Measurements from ENCODE around the gene PGBD1. TPM values are rescaled to one million over a fixed set of nuclear protein-coding genes. Genes with fewer than 3 reads are reported as not detected.

Gene PGBD1
- total and polyA plus RNA-seq, 5 donors from 2014 or later = 0.09 to 1.0 (median 0.42) TPM

DNA sequence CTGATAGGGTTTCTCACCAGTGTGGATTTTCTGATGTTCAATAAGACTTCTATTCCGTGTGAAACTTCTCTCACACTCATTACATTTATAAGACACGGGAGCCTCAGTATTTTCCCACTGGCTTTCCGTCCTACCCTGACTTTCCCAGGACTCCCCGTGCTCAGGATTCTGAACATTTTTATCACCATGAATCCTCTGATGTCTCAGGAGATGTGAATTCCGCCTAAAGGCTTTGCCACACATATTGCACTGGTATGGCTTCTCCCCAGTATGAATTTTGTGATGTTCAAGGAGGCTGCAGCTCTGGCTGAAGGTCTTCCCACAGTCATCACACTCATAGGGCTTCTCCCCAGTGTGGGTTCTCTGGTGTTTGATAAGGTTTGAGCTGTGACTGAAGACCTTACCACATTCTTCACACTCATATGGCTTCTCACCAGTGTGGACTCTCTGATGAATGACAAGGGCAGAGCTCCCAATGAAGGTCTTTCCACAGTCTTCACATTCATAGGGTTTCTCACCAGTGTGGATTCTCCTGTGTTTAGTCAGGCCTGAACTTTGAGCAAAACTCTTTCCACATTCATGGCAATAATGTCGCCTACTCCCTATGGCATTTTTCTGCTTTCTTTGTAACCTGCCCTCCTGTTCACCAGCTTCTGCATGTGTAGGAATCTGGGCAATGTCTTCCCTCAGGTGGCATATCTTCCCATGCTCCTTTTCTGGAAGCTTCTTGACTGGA, 36.0 kb upstream of the PGBD1 start:
- no peak for DNase-seq
- no peaks in the 10 kb centered on the region for H3K27me3 Mint-ChIP-seq
- Histone ChIP-seq H3K27me3 (ENCODE audit: control insufficient read depth, insufficient read depth, low read length) (no peaks in the 10 kb centered on the region), H3K9me3 (ENCODE audit: control insufficient read depth in 2 of 2, low read length in 2 of 2) (no peaks in the 10 kb centered on the region), H3K4me1 (ENCODE audit: control insufficient read depth, insufficient read depth, low read length, poor library complexity, severe bottlenecking) (peaks cover 2% of the 10 kb centered on the region), H3K36me3 (ENCODE audit: control insufficient read depth, insufficient read depth, low read length) (peaks cover 40% of the 10 kb centered on the region), H3K27ac (ENCODE audit: insufficient read depth, low read length, poor library complexity, severe bottlenecking) (no peak overlapping the region), H3K4me3 (ENCODE audit: low read depth, low read length) (no peak overlapping the region)
- no peak overlapping the region for H3K27ac Mint-ChIP-seq
- H3K36me3 Mint-ChIP-seq = peaks cover 55% of the 10 kb centered on the region
- H3K4me1 Mint-ChIP-seq = peaks cover 11 to 23% (median 15%) of the 10 kb centered on the region in 4 donors
- no peak for ATAC-seq (ENCODE audit: low read depth in 2 of 2)
- peak overlapping the region in 1 of 4 donors; percentile 5 for H3K4me3 Mint-ChIP-seq
- no peaks in the 10 kb centered on the region for H3K9me3 Mint-ChIP-seq

DNA sequence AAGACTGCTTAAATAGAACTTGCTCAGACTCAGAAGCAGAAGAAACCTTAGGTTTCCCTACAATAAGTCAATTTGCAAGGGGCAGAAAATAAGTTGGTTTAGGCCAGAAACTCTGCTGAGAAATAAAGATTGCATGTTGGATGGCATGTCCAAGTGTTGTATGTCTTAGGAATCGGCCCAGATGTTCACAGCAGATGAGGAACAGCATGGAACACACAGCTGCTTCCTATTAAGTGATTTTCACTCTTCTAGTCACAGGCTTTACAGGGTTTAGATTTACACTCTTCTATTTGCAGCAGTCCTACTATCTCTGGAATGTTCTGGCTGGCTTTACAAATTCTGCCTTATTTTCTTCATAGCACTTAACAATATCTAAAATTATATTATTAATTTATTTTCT, 32.5 kb upstream of the PGBD1 start:
- Mint-ChIP-seq H3K27me3 (no peaks in the 10 kb centered on the region), H3K4me3 (peak overlapping the region in 1 of 4 donors; percentile 64), H3K27ac (peak overlapping the region in 1 of 3 donors; percentile 25), H3K9me3 (peaks cover 0 to 4% (median 0%) of the 10 kb centered on the region in 7 donors), H3K36me3 (peaks cover 45% of the 10 kb centered on the region), H3K4me1 (peaks cover 11 to 50% (median 27%) of the 10 kb centered on the region in 4 donors)
- Histone ChIP-seq H3K9me3 (ENCODE audit: control insufficient read depth in 2 of 2, low read length in 2 of 2) (no peaks in the 10 kb centered on the region), H3K4me1 (ENCODE audit: control insufficient read depth, insufficient read depth, low read length, poor library complexity, severe bottlenecking) (peaks cover 20% of the 10 kb centered on the region), H3K27me3 (ENCODE audit: control insufficient read depth, insufficient read depth, low read length) (peaks cover under 1% of the 10 kb centered on the region), H3K36me3 (ENCODE audit: control insufficient read depth, insufficient read depth, low read length) (peaks cover 40% of the 10 kb centered on the region), H3K4me3 (ENCODE audit: low read depth, low read length) (no peak overlapping the region), H3K27ac (ENCODE audit: insufficient read depth, low read length, poor library complexity, severe bottlenecking) (no peak overlapping the region)
- ATAC-seq (ENCODE audit: low read depth in 2 of 2) = no peak
- no peak for DNase-seq

DNA sequence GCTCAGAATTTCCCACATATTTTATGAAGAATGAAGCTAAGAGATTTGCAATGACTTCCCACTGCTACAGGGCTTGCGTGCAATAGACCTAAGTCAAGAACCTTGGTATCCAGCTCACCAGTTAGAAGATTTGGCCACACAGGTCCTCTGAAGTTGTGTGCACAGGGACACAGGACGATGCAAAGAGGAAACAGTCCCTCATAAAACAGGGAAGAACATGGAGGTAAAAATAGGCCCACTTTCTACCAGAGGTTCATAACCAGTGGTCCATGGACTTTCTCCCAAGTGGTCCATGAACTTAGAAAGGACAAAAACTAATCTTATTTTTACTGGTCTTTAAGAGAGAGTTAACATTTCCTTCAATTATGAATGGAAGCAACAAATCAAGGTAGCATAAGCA, 30.6 kb upstream of the PGBD1 start:
- no peaks in the 10 kb centered on the region for H3K9me3 ChIP-seq (ENCODE audit: control insufficient read depth in 2 of 2, low read length in 2 of 2)
- Mint-ChIP-seq H3K36me3 (peaks cover 30% of the 10 kb centered on the region), H3K27me3 (peaks cover 12% of the 10 kb centered on the region), H3K4me1 (peaks cover 11 to 50% (median 27%) of the 10 kb centered on the region in 4 donors), H3K27ac (peak overlapping the region in 1 of 3 donors; percentile 83), H3K4me3 (peak overlapping the region; percentile 79 to 90 (median 86)), H3K9me3 (peaks cover 0 to 4% (median 0%) of the 10 kb centered on the region in 7 donors)
- DNase-seq = no peak
- no peak for ATAC-seq (ENCODE audit: low read depth in 2 of 2)
- no peak overlapping the region for H3K27ac ChIP-seq (ENCODE audit: insufficient read depth, low read length, poor library complexity, severe bottlenecking)
- peak overlapping the region; percentile 98 for H3K4me3 ChIP-seq (ENCODE audit: low read depth, low read length)
- peaks cover 24% of the 10 kb centered on the region for H3K36me3 ChIP-seq (ENCODE audit: control insufficient read depth, insufficient read depth, low read length)
- H3K4me1 ChIP-seq (ENCODE audit: control insufficient read depth, insufficient read depth, low read length, poor library complexity, severe bottlenecking) = peaks cover 20% of the 10 kb centered on the region
- H3K27me3 ChIP-seq (ENCODE audit: control insufficient read depth, insufficient read depth, low read length) = peaks cover 7% of the 10 kb centered on the region

DNA sequence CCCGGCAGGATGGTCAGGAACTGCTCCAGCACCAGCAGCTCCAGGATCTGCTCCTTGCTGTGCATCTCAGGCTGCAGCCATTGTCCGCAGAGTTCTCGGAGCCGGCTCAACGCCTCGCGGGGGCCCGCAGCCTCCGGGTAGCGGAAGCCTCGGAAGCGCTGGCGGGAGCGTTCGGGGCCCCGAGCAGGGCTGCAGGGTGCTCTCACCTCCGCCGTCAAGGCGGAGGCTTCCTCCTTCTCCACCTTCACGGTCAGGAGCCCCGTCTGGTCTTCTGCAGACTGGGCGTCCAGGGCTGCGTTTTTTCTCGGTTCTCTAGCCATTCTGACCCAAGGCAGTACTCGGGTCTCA, 29.7 kb upstream of the PGBD1 start:
- ATAC-seq (ENCODE audit: low read depth in 2 of 2) (peak; percentile 60 to 73), DNase-seq (peak in 1 of 3 donors; percentile 75)
- Histone ChIP-seq H3K9me3 (ENCODE audit: control insufficient read depth in 2 of 2, low read length in 2 of 2) (no peaks in the 10 kb centered on the region), H3K27me3 (ENCODE audit: control insufficient read depth, insufficient read depth, low read length) (peaks cover 8% of the 10 kb centered on the region), H3K4me1 (ENCODE audit: control insufficient read depth, insufficient read depth, low read length, poor library complexity, severe bottlenecking) (peaks cover 20% of the 10 kb centered on the region), H3K36me3 (ENCODE audit: control insufficient read depth, insufficient read depth, low read length) (peaks cover 15% of the 10 kb centered on the region), H3K27ac (ENCODE audit: insufficient read depth, low read length, poor library complexity, severe bottlenecking) (no peak overlapping the region), H3K4me3 (ENCODE audit: low read depth, low read length) (peak overlapping the region; percentile 98)
- peak overlapping the region; percentile 89 to 93 (median 90) for H3K27ac Mint-ChIP-seq
- H3K36me3 Mint-ChIP-seq = peaks cover 22% of the 10 kb centered on the region
- H3K27me3 Mint-ChIP-seq = peaks cover 15% of the 10 kb centered on the region
- peaks cover 0 to 4% (median 0%) of the 10 kb centered on the region in 7 donors for H3K9me3 Mint-ChIP-seq
- peak overlapping the region; percentile 97 to 99 (median 98) for H3K4me3 Mint-ChIP-seq
- H3K4me1 Mint-ChIP-seq = peaks cover 11 to 50% (median 27%) of the 10 kb centered on the region in 4 donors

DNA sequence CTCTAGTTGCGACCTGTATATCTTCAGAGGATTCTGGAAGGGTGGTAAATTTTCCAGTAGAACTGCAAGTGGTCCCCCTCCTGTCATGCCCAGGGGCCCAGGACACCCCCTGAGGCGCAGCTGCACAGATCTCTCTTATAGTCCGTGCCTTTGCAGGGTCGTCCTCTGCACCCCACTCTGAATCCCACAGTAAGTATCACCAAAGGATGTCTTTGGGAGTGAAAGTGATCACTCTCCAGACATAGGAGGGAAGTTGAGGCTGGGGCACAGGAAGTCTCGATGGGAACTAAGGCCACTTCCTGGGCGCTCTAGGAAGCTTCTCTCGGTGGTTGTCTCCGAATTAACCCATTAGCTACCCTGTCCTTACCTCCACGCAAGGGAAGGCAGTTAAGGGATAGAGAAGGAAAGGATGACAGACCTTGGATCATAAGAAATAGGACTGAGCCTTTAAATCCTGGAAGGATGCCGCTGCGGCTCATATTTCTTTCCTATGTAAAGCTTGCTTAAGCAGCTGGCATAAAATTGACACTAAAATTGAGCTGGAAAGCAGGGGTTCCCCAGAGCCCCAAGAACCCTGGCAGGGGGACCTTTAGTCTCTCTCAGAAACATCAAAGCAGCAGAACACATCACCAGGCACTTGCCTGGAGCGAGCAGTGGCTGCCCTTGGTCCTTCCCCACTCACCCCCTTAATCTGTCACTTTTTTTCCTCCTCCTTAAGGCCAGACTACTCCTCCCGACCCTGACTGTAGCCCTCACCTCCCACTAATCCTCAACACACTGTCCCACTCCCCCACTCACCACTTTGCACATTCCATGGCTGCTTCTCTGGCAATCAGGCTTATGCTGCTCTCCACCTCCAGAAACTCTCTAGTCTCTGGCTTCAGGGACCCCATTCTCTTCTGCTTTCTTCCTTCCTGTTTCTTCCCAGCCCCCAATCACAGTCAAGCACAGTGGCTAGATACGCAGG, 29.1 kb upstream of the PGBD1 start, which contains the start of gene ZKSCAN4:
ZKSCAN4 (minus strand) TSS at position 261 of the 967 bp plus-strand sequence. CDS start 289 bp downstream, outside the sequence.
- peaks cover 8% of the 10 kb centered on the region for H3K27me3 ChIP-seq (ENCODE audit: control insufficient read depth, insufficient read depth, low read length)
- Mint-ChIP-seq H3K27me3 (peaks cover 15% of the 10 kb centered on the region), H3K9me3 (peaks cover 0 to 4% (median 0%) of the 10 kb centered on the region in 7 donors), H3K4me1 (peaks cover 6 to 46% (median 24%) of the 10 kb centered on the region in 4 donors), H3K4me3 (peak within 1 kb of the TSS; percentile 97 to 99 (median 98)), H3K27ac (peak within 1 kb of the TSS; percentile 89 to 93 (median 90)), H3K36me3 (peaks cover 15% of the 10 kb centered on the region)
- peak within 1 kb of the TSS; percentile 98 for H3K4me3 ChIP-seq (ENCODE audit: low read depth, low read length)
- H3K9me3 ChIP-seq (ENCODE audit: control insufficient read depth in 2 of 2, low read length in 2 of 2) = no peaks in the 10 kb centered on the region
- H3K4me1 ChIP-seq (ENCODE audit: control insufficient read depth, insufficient read depth, low read length, poor library complexity, severe bottlenecking) = peaks cover 20% of the 10 kb centered on the region
- peak; percentile 55 to 93 (median 80) for DNase-seq
- ATAC-seq (ENCODE audit: low read depth in 2 of 2) = peak; percentile 88 to 91
- no peak within 1 kb of the TSS for H3K27ac ChIP-seq (ENCODE audit: insufficient read depth, low read length, poor library complexity, severe bottlenecking)
- peaks cover 12% of the 10 kb centered on the region for H3K36me3 ChIP-seq (ENCODE audit: control insufficient read depth, insufficient read depth, low read length)

DNA sequence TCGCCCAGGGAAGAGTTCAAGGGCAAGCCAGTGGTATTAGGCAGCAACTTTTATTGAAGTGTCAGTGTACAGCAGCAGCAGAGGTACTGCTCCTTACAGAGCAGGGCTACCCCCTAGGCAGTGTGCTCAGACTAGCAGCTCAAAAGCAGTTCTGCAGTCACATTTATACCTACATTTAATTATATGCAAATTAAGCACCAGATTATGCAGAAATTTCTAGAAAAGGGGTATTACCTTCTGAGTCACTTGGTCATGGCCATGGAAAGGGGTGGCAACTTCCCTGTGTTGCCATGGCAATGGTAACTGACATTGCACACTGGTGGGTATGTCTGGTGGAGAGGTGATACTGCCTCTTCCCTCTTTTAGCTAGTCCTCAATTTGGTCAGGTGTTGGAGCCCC, 27.3 kb upstream of the PGBD1 start:
- ATAC-seq (ENCODE audit: low read depth in 2 of 2) (no peak), DNase-seq (no peak)
- Histone ChIP-seq H3K4me3 (ENCODE audit: low read depth, low read length) (no peak overlapping the region), H3K27ac (ENCODE audit: insufficient read depth, low read length, poor library complexity, severe bottlenecking) (no peak overlapping the region), H3K4me1 (ENCODE audit: control insufficient read depth, insufficient read depth, low read length, poor library complexity, severe bottlenecking) (peaks cover 20% of the 10 kb centered on the region), H3K36me3 (ENCODE audit: control insufficient read depth, insufficient read depth, low read length) (no peaks in the 10 kb centered on the region), H3K27me3 (ENCODE audit: control insufficient read depth, insufficient read depth, low read length) (peaks cover 8% of the 10 kb centered on the region), H3K9me3 (ENCODE audit: control insufficient read depth in 2 of 2, low read length in 2 of 2) (no peaks in the 10 kb centered on the region)
- peaks cover 23% of the 10 kb centered on the region for H3K27me3 Mint-ChIP-seq
- H3K4me3 Mint-ChIP-seq = peak overlapping the region in 1 of 4 donors; percentile 11
- peaks cover 6 to 44% (median 21%) of the 10 kb centered on the region in 4 donors for H3K4me1 Mint-ChIP-seq
- H3K36me3 Mint-ChIP-seq = peaks cover 5% of the 10 kb centered on the region
- H3K9me3 Mint-ChIP-seq = peaks cover 0 to 4% (median 0%) of the 10 kb centered on the region in 7 donors
- H3K27ac Mint-ChIP-seq = no peak overlapping the region

DNA sequence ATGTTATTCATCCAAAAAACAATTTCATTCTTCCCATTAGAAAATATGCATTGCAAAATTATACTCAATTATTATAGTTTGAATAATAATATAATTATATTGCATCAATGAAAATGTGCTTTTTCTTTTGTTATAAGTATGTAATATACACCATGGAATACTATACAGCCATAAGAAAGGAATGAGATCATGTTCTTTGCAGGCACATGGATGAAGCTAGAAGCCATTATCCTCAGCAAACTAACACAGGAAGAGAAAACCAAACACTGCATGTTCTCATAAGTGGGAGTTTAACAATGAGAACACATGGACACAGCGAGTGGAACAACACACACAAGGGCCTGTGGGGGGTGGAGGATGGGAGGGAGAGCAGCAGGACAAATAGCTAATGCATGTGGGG, 24.3 kb upstream of the PGBD1 start:
- Mint-ChIP-seq H3K9me3 (peaks cover 0 to 4% (median 0%) of the 10 kb centered on the region in 7 donors), H3K27me3 (peaks cover 30% of the 10 kb centered on the region), H3K27ac (no peak overlapping the region), H3K4me3 (no peak overlapping the region), H3K4me1 (peaks cover 0 to 16% (median 4%) of the 10 kb centered on the region in 4 donors), H3K36me3 (no peaks in the 10 kb centered on the region)
- Histone ChIP-seq H3K36me3 (ENCODE audit: control insufficient read depth, insufficient read depth, low read length) (no peaks in the 10 kb centered on the region), H3K27ac (ENCODE audit: insufficient read depth, low read length, poor library complexity, severe bottlenecking) (no peak overlapping the region), H3K4me1 (ENCODE audit: control insufficient read depth, insufficient read depth, low read length, poor library complexity, severe bottlenecking) (peaks cover 6% of the 10 kb centered on the region), H3K27me3 (ENCODE audit: control insufficient read depth, insufficient read depth, low read length) (peaks cover 8% of the 10 kb centered on the region), H3K4me3 (ENCODE audit: low read depth, low read length) (no peak overlapping the region), H3K9me3 (ENCODE audit: control insufficient read depth in 2 of 2, low read length in 2 of 2) (no peaks in the 10 kb centered on the region)
- ATAC-seq (ENCODE audit: low read depth in 2 of 2) = no peak
- DNase-seq = no peak
